Endothelial cell of umbilical vein (primary cell): ENCODE data around the gene RAB10. TPM values are rescaled to one million over a fixed set of nuclear protein-coding genes. Genes with fewer than 3 reads are reported as not detected.
A peak's percentile ranks its signal among the peaks of the same experiment; 100 is the strongest.
"Not testable (repeated sequence)": the region's sequence is repeated elsewhere in the genome, so short reads cannot be mapped to it uniquely, and the experiment has no call there.

Source experiments
- BruUV-seq: library from RNA; stranded (reverse); fragments of 400-500 nt; replicated peaks from 2 replicates; lab custom pipeline; 2021; lab: Mats Ljungman, UMichigan
- CTCF ChIA-PET: fragments of 300-600, 350-600 bp; sonication (Branson Sonifier 250); formaldehyde crosslinking; loops from one replicate; lab custom pipeline; 2021; ENCODE audit warnings: antibody characterized with exemption, inconsistent platforms; lab: Charles Lee
- POLR2A ChIA-PET: fragments of 300-600, 350-600 bp; sonication (Branson Sonifier 250); formaldehyde crosslinking; loops from one replicate; lab custom pipeline; 2021; ENCODE audit warnings: antibody characterized with exemption, inconsistent platforms; lab: Charles Lee
- DNase-seq: peaks from one replicate; pipeline ENCODE4 v3.0.0-alpha.2; 2011; ENCODE audit warnings: low read depth, low spot score
- FAIRE-seq: peaks from 2 replicates; lab custom pipeline; 2011; peaks lifted over from hg19 to GRCh38; lab: Jason Lieb, UNC
- H2AFZ ChIP-seq: 2 replicates; pipeline ENCODE4 v1.6.0; 2012; ENCODE audit warnings: low read depth, low read length, control low read depth, inconsistent platforms
- H3K27ac ChIP-seq: 2 replicates; pipeline ENCODE4 v1.5.1; 2011; ENCODE audit warnings: low read depth, mild to moderate bottlenecking, control low read depth, low read length, moderate library complexity; ENCODE audit not compliant: insufficient read depth
- H3K27me3 ChIP-seq, 2 experiments: 2 replicates each; pipeline versions ENCODE4 v1.6.0 to v1.6.1; 2011; ENCODE audit warnings: low read length in 2 of 2, mixed read lengths in 1 of 2; ENCODE audit not compliant: control insufficient read depth in 2 of 2, insufficient read depth in 2 of 2
- H3K36me3 ChIP-seq, 2 experiments: 2 replicates in 1 of 2; 3 replicates in 1 of 2; pipeline ENCODE4 v1.5.1; 2011; ENCODE audit warnings: low read length in 2 of 2, mild to moderate bottlenecking in 1 of 2, moderate library complexity in 1 of 2; ENCODE audit not compliant: control insufficient read depth in 2 of 2, insufficient read depth in 2 of 2; ENCODE audit errors: extremely low read depth in 1 of 2
- H3K4me1 ChIP-seq: 3 replicates; pipeline ENCODE4 v1.5.1; 2011; ENCODE audit warnings: mild to moderate bottlenecking, low read length; ENCODE audit not compliant: control insufficient read depth, insufficient read depth; ENCODE audit errors: extremely low read depth
- H3K4me2 ChIP-seq: 2 replicates; pipeline ENCODE4 v1.6.1; 2011; ENCODE audit warnings: low read length, control low read depth, mixed read lengths; ENCODE audit not compliant: insufficient read depth
- H3K4me3 ChIP-seq, 3 experiments: fragments of 200-600 bp in 1 of 3; sonication (generic), shearing (Covaris generic) in 1 of 3; replicated peaks in 1 of 3; 2 replicates each; pipeline ENCODE4 v1.5.1; 2011 to 2016; ENCODE audit warnings: control low read depth in 3 of 3, low read length in 3 of 3, mild to moderate bottlenecking in 2 of 3, inconsistent platforms in 1 of 3, low read depth in 1 of 3, moderate library complexity in 1 of 3; ENCODE audit not compliant: insufficient read depth in 1 of 3
- H3K79me2 ChIP-seq: 2 replicates; pipeline ENCODE4 v1.6.0; 2012; ENCODE audit warnings: low read length, inconsistent platforms; ENCODE audit not compliant: control insufficient read depth, insufficient read depth
- H3K9ac ChIP-seq: replicated peaks from 2 replicates; pipeline ENCODE3; 2011; ENCODE audit warnings: low read length, control low read depth; ENCODE audit not compliant: insufficient read depth; ENCODE audit errors: extremely low read depth
- H3K9me1 ChIP-seq: replicated peaks from 3 replicates; pipeline ENCODE4 v1.6.0; 2011; ENCODE audit warnings: mild to moderate bottlenecking, low read length; ENCODE audit not compliant: control insufficient read depth, insufficient read depth; ENCODE audit errors: extremely low read depth
- H3K9me3 ChIP-seq: replicated peaks from 2 replicates; pipeline ENCODE4 v1.5.1; 2012; ENCODE audit warnings: low read length, inconsistent platforms; ENCODE audit not compliant: control insufficient read depth, insufficient read depth
- H4K20me1 ChIP-seq: replicated peaks from 2 replicates; pipeline ENCODE3; 2011; ENCODE audit warnings: mild to moderate bottlenecking, low read length; ENCODE audit not compliant: control insufficient read depth, insufficient read depth; ENCODE audit errors: extremely low read depth
- EZH2 ChIP-seq: IDR thresholded peaks from 2 replicates; pipeline ENCODE4 v1.6.1; 2012; ENCODE audit warnings: borderline replicate concordance, low read depth, mild to moderate bottlenecking, moderate library complexity, low read length, inconsistent platforms; ENCODE audit not compliant: severe bottlenecking
- FOS ChIP-seq: IDR thresholded peaks from 2 replicates; pipeline ENCODE4 v1.6.1; 2011; ENCODE audit warnings: mild to moderate bottlenecking, low read length, moderate library complexity, borderline replicate concordance; ENCODE audit not compliant: insufficient read depth
- JUN ChIP-seq: IDR thresholded peaks from 2 replicates; pipeline ENCODE4 v1.6.1; 2011; ENCODE audit warnings: borderline replicate concordance, low read depth; ENCODE audit not compliant: insufficient read length, insufficient read depth
- MYC ChIP-seq: IDR thresholded peaks from one replicate; pipeline ENCODE4 v1.6.1; 2011; ENCODE audit warnings: mild to moderate bottlenecking, low read depth, low read length
- POLR2A ChIP-seq: IDR thresholded peaks from 2 replicates; pipeline ENCODE4 v1.6.1; 2012; ENCODE audit warnings: low read depth, mild to moderate bottlenecking, control low read depth, low read length
- POLR2AphosphoS5 ChIP-seq: IDR thresholded peaks from 2 replicates; pipeline ENCODE4 v1.6.1; 2012; ENCODE audit warnings: low read depth, mild to moderate bottlenecking, control low read depth, low read length, moderate library complexity; ENCODE audit not compliant: insufficient read depth
- dilution Hi-C: fragments of 300-500 bp; cut with MboI; formaldehyde crosslinking; loops from one replicate; pipeline ENCODE4 v1.15.0; 2019; ENCODE audit warnings: low sequenced_read_pairs; ENCODE audit not compliant: extremely low pct_ligation_motif_present
- intact Hi-C: fragments of 100-400 bp; cut with micrococcal nuclease; formaldehyde crosslinking; loops from one replicate; pipeline ENCODE4 v1.10.0; 2022
- polyA plus RNA-seq, 4 experiments: library from polyadenylated mRNA; depleted of rRNA in 3 of 4; stranded (reverse) in 3 of 4; unstranded in 1 of 4; fragments of >200 nt; gene quantifications; 2 replicates each; pipeline versions ENCODE4 v1.2.1 to v1.2.3, GENCODE V29; 2011 to 2012; ENCODE audit warnings: missing spikeins in 1 of 4
- total RNA-seq: library from RNA; stranded (reverse); gene quantifications from 2 replicates; pipeline ENCODE4 v1.2.3, GENCODE V29; 2021
- TF ChIP-seq, protein P1 (sequence below), 2 donors: IDR thresholded peaks; 1 replicate in 1 of 2; 2 replicates in 1 of 2; pipeline ENCODE4 v1.5.1; 2011; ENCODE audit warnings: low read length in 2 of 2, mild to moderate bottlenecking in 2 of 2, moderate library complexity in 2 of 2, control low read depth in 1 of 2, inconsistent platforms in 1 of 2, low read depth in 1 of 2; ENCODE audit not compliant: insufficient read depth in 1 of 2; ENCODE audit errors: extremely low read depth in 1 of 2
- TF ChIP-seq, protein P2 (sequence below): IDR thresholded peaks from 2 replicates; pipeline ENCODE4 v1.6.1; 2011; ENCODE audit not compliant: insufficient read depth, insufficient read length

The RAB10 gene
- total and polyA plus RNA-seq, 2 donors (not counting 3 experiments of a cell fraction or from before 2014, with no cell fraction given) = 45.1 to 104 TPM

DNA sequence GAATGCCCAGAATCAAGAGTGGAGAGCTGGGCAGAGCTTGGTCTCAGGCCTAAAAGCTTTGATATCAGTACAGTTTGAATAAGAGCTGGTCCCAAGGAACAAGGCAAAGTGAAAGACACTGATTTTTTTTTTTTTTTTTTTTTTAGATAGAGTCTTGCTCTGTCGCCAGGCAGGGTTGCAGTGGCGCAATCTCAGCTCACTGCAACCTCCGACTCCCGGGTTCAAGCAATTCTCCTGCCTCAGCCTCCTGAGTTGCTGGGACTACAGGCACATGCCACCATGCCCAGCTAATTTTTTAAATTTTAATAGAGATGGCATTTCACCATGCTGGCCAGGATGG is 17.2 kb upstream of the RAB10 start:
- POLR2A ChIA-PET, DNase-seq, H3K4me2 ChIP-seq, H3K4me3 ChIP-seq, H3K27me3 ChIP-seq, H3K79me2 ChIP-seq, FAIRE-seq, dilution Hi-C loops, H4K20me1 ChIP-seq, BruUV-seq, H3K27ac ChIP-seq, H3K36me3 ChIP-seq, H3K9ac ChIP-seq, H2AFZ ChIP-seq, H3K9me1 ChIP-seq, H3K9me3 ChIP-seq, intact Hi-C loops: not testable (repeated sequence)
- CTCF ChIA-PET = interaction anchor here (1.0 to 1.2 kb wide), 2 partner anchors 19 to 71 kb away, joined by 3 read pairs; no protein-coding TSS in a partner anchor
- H3K4me1 ChIP-seq = peaks cover 18% of the 10 kb centered on the region

DNA sequence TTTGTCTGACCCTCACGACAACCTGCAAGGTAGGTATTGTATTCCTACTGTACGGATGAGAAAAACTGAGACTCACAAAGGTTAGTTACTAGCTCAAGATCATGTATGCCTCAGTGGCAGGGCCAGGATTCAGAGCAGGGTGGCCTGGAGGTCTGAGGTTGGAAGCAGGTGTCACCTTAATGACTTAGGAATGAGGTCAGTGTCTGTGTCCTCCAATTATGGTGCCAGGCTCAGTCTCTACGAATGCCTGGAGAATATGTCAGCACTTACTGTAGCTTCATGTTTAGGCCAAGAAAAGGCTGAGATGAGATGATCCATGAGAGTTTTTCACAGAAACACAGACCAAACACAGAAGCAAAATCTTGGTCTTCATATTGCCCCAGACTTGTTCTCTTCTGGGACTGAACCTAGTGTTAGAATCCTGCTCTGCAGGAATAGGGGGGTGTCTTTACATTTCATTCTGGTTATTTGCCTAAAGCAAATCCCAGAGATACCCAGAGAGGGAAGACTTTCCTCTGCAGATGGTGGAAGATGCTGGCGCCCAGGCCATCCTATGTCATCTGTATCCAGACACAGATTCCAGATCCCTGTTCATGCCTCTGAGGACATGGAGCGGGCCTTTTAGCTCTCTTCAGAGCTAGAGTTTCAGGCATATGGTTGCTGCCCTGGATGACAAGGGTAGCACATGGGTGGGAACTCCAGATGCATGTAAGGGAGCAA is 16.3 kb upstream of the RAB10 start:
- ChIA-PET CTCF (interaction anchor here (0.9 to 2.9 kb wide), 6 partner anchors 9 to 27 kb away, joined by 3 to 14 read pairs (median 3); no protein-coding TSS in a partner anchor), POLR2A (no interaction called here)
- intact Hi-C loops (no loop called here), dilution Hi-C loops (no loop called here)
- no peak overlapping the region for H3K4me2 ChIP-seq
- H3K9ac ChIP-seq = no peak overlapping the region
- H3K9me3 ChIP-seq = no peaks in the 10 kb centered on the region
- no peaks in the 10 kb centered on the region for H4K20me1 ChIP-seq
- H3K4me1 ChIP-seq = peaks cover 9% of the 10 kb centered on the region
- no peaks in the 10 kb centered on the region for H3K27me3 ChIP-seq
- no peaks in the 10 kb centered on the region for H3K9me1 ChIP-seq
- DNase-seq (no peak), FAIRE-seq (peak; percentile 64)
- H2AFZ ChIP-seq = no peak overlapping the region
- H3K4me3 ChIP-seq = no peak overlapping the region
- no peak for TF ChIP-seq FOS
- TF ChIP-seq EZH2 = no peak
- TF ChIP-seq POLR2AphosphoS5 = no peak
- TF ChIP-seq, protein P1, sequence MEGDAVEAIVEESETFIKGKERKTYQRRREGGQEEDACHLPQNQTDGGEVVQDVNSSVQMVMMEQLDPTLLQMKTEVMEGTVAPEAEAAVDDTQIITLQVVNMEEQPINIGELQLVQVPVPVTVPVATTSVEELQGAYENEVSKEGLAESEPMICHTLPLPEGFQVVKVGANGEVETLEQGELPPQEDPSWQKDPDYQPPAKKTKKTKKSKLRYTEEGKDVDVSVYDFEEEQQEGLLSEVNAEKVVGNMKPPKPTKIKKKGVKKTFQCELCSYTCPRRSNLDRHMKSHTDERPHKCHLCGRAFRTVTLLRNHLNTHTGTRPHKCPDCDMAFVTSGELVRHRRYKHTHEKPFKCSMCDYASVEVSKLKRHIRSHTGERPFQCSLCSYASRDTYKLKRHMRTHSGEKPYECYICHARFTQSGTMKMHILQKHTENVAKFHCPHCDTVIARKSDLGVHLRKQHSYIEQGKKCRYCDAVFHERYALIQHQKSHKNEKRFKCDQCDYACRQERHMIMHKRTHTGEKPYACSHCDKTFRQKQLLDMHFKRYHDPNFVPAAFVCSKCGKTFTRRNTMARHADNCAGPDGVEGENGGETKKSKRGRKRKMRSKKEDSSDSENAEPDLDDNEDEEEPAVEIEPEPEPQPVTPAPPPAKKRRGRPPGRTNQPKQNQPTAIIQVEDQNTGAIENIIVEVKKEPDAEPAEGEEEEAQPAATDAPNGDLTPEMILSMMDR (IDR thresholded peaks at IDR 0.05; ENCODE audit: extremely low read depth in 1 of 2, insufficient read depth in 1 of 2, low read depth in 1 of 2, low read length in 2 of 2) = no peak
- TF ChIP-seq POLR2A = no peak
- TF ChIP-seq, protein P2, sequence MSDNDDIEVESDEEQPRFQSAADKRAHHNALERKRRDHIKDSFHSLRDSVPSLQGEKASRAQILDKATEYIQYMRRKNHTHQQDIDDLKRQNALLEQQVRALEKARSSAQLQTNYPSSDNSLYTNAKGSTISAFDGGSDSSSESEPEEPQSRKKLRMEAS = no peak
- TF ChIP-seq JUN = no peak
- TF ChIP-seq MYC = no peak
- no TSS peak for BruUV-seq
- no peaks in the 10 kb centered on the region for H3K36me3 ChIP-seq
- H3K27ac ChIP-seq = no peak overlapping the region
- H3K79me2 ChIP-seq = no peaks in the 10 kb centered on the region
